ENCODE data around the gene C1orf21.

DNA sequence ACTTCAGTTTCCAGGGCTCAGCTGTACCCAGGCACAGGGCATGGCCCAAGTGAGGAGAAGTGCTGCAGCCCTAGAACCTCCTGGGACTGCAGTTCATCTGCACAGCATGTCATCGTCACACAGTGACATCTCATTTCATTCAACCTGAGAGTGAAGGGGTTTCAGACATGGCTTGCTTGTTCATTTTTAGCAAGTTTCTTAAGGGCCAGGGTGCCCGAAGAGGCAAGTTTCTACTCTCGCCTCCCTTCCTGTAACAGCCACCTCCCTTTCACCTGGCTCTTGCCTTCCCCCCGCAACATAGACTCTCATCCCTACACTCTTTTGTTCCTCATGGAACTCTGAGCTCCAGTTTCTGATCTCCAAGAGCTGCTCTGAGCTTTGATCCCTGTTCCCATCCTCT is 108.1 kb downstream of the C1orf21 start:
- TF ChIP-seq, protein P1, sequence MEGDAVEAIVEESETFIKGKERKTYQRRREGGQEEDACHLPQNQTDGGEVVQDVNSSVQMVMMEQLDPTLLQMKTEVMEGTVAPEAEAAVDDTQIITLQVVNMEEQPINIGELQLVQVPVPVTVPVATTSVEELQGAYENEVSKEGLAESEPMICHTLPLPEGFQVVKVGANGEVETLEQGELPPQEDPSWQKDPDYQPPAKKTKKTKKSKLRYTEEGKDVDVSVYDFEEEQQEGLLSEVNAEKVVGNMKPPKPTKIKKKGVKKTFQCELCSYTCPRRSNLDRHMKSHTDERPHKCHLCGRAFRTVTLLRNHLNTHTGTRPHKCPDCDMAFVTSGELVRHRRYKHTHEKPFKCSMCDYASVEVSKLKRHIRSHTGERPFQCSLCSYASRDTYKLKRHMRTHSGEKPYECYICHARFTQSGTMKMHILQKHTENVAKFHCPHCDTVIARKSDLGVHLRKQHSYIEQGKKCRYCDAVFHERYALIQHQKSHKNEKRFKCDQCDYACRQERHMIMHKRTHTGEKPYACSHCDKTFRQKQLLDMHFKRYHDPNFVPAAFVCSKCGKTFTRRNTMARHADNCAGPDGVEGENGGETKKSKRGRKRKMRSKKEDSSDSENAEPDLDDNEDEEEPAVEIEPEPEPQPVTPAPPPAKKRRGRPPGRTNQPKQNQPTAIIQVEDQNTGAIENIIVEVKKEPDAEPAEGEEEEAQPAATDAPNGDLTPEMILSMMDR (optimal IDR thresholded peaks at IDR 0.05 in 1 of 3, IDR thresholded peaks at IDR 0.05 in 1 of 3, conservative IDR thresholded peaks at IDR 0.05 in 1 of 3; ENCODE audit: extremely low read depth in 1 of 3, insufficient read depth in 2 of 3, low read length in 3 of 3) = no peak
- no peak for TF ChIP-seq EZH2 (IDR thresholded peaks at IDR 0.05; ENCODE audit: low read length)
